Esophagus squamous epithelium (tissue), 5 donors: ENCODE data around the gene POLR3H. TPM values are rescaled to one million over a fixed set of nuclear protein-coding genes. Genes with fewer than 3 reads are reported as not detected.
"Not testable (repeated sequence)": the region's sequence is repeated elsewhere in the genome, so short reads cannot be mapped to it uniquely, and the experiment has no call there.

Experiments used
- DNase-seq: peaks from one replicate; lab custom pipeline; 2025; lab: John Stamatoyannopoulos, UW
- H3K27ac ChIP-seq, 4 donors: fragments of 200-600 bp; sonication (generic); one replicate each; pipeline ENCODE4 v1.5.1; 2016 to 2019; ENCODE audit warnings: mild to moderate bottlenecking in 1 of 4
- H3K27me3 ChIP-seq, 4 donors: fragments of 200-600 bp; sonication (generic); 1 replicate in 3 of 4; 2 replicates in 1 of 4; pipeline versions ENCODE4 v1.5.1 to v1.6.0; 2017 to 2021; ENCODE audit warnings: antibody characterized with exemption in 1 of 4
- H3K36me3 ChIP-seq, 3 donors: fragments of 200-600 bp; sonication (generic); one replicate each; pipeline ENCODE4 v1.5.1; 2016 to 2019
- H3K4me1 ChIP-seq, 3 donors: fragments of 200-600 bp; sonication (generic); one replicate each; pipeline ENCODE4 v1.5.1; 2017 to 2019
- H3K4me3 ChIP-seq, 4 donors: fragments of 200-600 bp; sonication (generic); 1 replicate in 3 of 4; 2 replicates in 1 of 4; pipeline ENCODE4 v1.5.1; 2016 to 2019; ENCODE audit warnings: mild to moderate bottlenecking in 2 of 4, moderate library complexity in 1 of 4
- H3K9me3 ChIP-seq, 3 donors: fragments of 200-600 bp; sonication (generic); one replicate each; pipeline ENCODE4 v1.5.1; 2016 to 2019
- POLR2A ChIP-seq, 4 donors: fragments of 450-650 bp; IDR thresholded peaks; one replicate each; pipeline ENCODE4 v1.6.1; 2017; ENCODE audit warnings: antibody characterized with exemption in 4 of 4, mild to moderate bottlenecking in 4 of 4, moderate library complexity in 3 of 4
- WGBS, 2 donors: methylation state at CpG; one replicate each; pipeline ENCODE4 v1.1.5; 2018; 5-methylcytosine and 5-hydroxymethylcytosine counted together
- intact Hi-C: fragments of 100-400 bp; cut with DNase I; formaldehyde crosslinking; loops from one replicate; pipeline ENCODE4 v1.15.0; 2022
- total RNA-seq, 4 donors: library from RNA; depleted of rRNA; stranded (reverse); fragments of >200 nt; gene quantifications; one replicate each; pipeline ENCODE4 v1.1.0, GENCODE V29; 2016
- TF ChIP-seq, protein P1 (sequence below), 6 experiments: fragments of 450-650 bp in 4 of 6; fragments of 200-600 bp in 2 of 6; sonication (generic) in 2 of 6; IDR thresholded peaks; one replicate each; pipeline ENCODE4 v1.5.1; 2016 to 2019; ENCODE audit warnings: antibody characterized with exemption in 6 of 6, mild to moderate bottlenecking in 4 of 6, moderate library complexity in 4 of 6
- donor health status: DM: yes; HTN: yes; CAD: no.

POLR3H gene
- total RNA-seq, 4 donors from 2014 or later, result 13.7 to 23.3 (median 16.1) TPM

GRCh38 chr22:41560095-41560471, 15.8 kb upstream of the POLR3H start:
- peaks cover 0 to 46% (median 0%) of the 10 kb centered on the region in 4 donors for H3K27me3 ChIP-seq
- peaks cover 3 to 53% (median 13%) of the 10 kb centered on the region in 3 donors for H3K4me1 ChIP-seq
- no peaks in the 10 kb centered on the region for H3K36me3 ChIP-seq
- peak overlapping the region in 1 of 4 donors; percentile 57 for H3K4me3 ChIP-seq
- intact Hi-C loops, result no loop called here
- no peaks in the 10 kb centered on the region for H3K9me3 ChIP-seq
- WGBS, 2 donors, result 58 to 69% methylated on average over 4 to 6 of the region's 6 CpGs
- TF ChIP-seq POLR2A (IDR thresholded peaks at IDR 0.05), result no peak
- TF ChIP-seq, protein P1, sequence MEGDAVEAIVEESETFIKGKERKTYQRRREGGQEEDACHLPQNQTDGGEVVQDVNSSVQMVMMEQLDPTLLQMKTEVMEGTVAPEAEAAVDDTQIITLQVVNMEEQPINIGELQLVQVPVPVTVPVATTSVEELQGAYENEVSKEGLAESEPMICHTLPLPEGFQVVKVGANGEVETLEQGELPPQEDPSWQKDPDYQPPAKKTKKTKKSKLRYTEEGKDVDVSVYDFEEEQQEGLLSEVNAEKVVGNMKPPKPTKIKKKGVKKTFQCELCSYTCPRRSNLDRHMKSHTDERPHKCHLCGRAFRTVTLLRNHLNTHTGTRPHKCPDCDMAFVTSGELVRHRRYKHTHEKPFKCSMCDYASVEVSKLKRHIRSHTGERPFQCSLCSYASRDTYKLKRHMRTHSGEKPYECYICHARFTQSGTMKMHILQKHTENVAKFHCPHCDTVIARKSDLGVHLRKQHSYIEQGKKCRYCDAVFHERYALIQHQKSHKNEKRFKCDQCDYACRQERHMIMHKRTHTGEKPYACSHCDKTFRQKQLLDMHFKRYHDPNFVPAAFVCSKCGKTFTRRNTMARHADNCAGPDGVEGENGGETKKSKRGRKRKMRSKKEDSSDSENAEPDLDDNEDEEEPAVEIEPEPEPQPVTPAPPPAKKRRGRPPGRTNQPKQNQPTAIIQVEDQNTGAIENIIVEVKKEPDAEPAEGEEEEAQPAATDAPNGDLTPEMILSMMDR (IDR thresholded peaks at IDR 0.05), result no peak
- no peak for DNase-seq
- peak overlapping the region; percentile 19 to 91 (median 70) for H3K27ac ChIP-seq

GRCh38 chr22:41558241-41558630, 14.0 kb upstream of the POLR3H start:
- peak overlapping the region; percentile 12 to 76 (median 64) for H3K27ac ChIP-seq
- WGBS, 2 donors, result 84% methylated on average over 10 to 11 of the region's 13 CpGs
- H3K4me3 ChIP-seq, H3K9me3 ChIP-seq, DNase-seq, intact Hi-C loops, H3K36me3 ChIP-seq: not testable (repeated sequence)
- H3K27me3 ChIP-seq, result peaks cover 0 to 44% (median 0%) of the 10 kb centered on the region in 4 donors
- H3K4me1 ChIP-seq, result peaks cover 3 to 46% (median 10%) of the 10 kb centered on the region in 3 donors

DNA sequence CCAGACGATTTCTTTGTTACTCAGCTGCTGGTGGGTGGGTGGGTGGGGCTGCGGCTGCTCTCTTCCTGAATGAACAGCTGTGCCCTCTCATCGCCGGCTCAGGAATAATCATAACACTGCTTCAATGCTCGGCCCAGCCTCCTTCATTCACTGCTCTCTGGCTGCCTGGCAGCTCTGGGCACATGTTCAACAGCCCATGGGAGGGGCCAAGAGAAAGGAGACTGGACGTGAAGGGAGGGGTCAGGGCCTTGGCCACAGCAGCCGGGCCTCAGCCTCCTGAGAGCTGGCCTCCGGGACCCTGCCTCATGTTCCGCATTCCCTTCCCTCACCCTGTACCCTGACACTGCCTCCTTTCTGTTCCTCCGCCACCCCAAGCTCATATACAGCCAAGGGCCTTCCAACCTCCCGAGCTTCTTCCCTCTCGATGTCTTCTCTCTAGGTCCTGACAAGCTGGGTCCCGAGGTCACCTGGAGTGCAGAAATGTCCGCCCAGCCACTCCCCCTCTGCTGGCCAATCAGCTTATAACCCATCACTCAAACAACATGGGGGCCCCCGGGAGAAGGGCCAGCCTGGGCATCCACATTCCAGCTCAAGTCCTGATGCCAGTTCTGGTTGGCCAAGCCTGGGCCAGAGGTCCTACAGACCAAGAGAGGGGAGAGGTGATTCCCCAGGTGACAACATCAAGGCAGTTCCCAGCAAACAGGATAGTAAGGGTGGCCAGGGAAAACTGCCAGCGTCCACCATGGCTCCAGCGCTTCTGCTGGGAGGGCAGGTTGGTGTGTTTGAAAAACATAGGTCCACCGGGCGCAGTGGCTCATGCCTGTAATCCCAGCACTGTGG, 13.4 kb upstream of the POLR3H start:
- H3K9me3 ChIP-seq, result no peaks in the 10 kb centered on the region
- H3K4me1 ChIP-seq, result peaks cover 3 to 39% (median 6%) of the 10 kb centered on the region in 3 donors
- H3K36me3 ChIP-seq, result no peaks in the 10 kb centered on the region
- TF ChIP-seq POLR2A (IDR thresholded peaks at IDR 0.05), result no peak
- TF ChIP-seq, protein P1 (IDR thresholded peaks at IDR 0.05), result no peak
- intact Hi-C loops, result no loop called here
- 45 to 65% methylated on average over 9 to 12 of the region's 19 CpGs for WGBS, 2 donors
- H3K27ac ChIP-seq, result peak overlapping the region; percentile 12 to 76 (median 64)
- H3K4me3 ChIP-seq, result peak overlapping the region in 1 of 4 donors; percentile 22
- DNase-seq, result no peak
- peaks cover 0 to 38% (median 0%) of the 10 kb centered on the region in 4 donors for H3K27me3 ChIP-seq

GRCh38 chr22:41556561-41556960, 12.3 kb upstream of the POLR3H start:
- no peak for DNase-seq
- 74 to 81% methylated on average over 7 to 10 of the region's 10 CpGs for WGBS, 2 donors
- H3K27me3 ChIP-seq, result peaks cover 0 to 27% (median 0%) of the 10 kb centered on the region in 4 donors
- H3K36me3 ChIP-seq, result no peaks in the 10 kb centered on the region
- intact Hi-C loops, result no loop called here
- peaks cover 1 to 29% (median 6%) of the 10 kb centered on the region in 3 donors for H3K4me1 ChIP-seq
- H3K9me3 ChIP-seq, result no peaks in the 10 kb centered on the region
- peak overlapping the region in 2 of 4 donors; percentile 67 to 76 for H3K27ac ChIP-seq
- no peak overlapping the region for H3K4me3 ChIP-seq
- no peak for TF ChIP-seq POLR2A (IDR thresholded peaks at IDR 0.05)
- TF ChIP-seq, protein P1 (IDR thresholded peaks at IDR 0.05), result no peak

DNA sequence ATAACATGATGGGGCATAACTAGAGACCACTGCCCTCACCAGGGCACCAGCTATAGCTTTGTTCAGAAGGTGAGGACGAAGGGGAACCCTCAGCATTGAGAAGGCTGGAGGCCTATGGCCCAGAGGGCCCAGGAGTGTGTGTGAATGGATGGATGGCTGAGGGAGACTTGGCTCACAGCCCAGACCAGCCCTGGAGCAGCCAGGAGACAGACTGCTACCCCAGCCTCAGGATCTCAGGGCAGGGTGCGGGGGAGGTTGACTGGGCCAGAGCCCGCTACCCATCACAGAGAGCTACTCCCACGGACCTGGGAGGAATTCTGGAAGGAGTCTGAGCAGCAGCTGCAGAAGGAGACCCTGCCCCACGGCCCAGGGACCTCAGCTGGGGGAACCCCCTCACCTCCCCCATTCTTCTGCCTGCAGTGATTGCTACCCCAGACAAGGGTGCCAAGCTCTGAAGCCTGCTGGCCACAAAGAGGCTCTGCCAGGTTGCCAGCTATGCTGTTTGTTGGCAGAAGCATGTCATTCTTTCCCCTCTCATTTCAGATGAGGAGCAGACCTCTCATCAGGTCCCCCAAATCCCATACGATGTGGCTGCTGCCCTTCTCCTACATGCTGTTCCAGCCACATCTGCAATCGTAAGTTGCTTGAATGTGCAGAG, 11.2 kb upstream of the POLR3H start:
- Histone ChIP-seq H3K27me3 (peaks cover 0 to 16% (median 0%) of the 10 kb centered on the region in 4 donors), H3K4me1 (peaks cover 0 to 25% (median 6%) of the 10 kb centered on the region in 3 donors), H3K27ac (no peak overlapping the region), H3K9me3 (no peaks in the 10 kb centered on the region), H3K36me3 (no peaks in the 10 kb centered on the region), H3K4me3 (no peak overlapping the region)
- no peak for TF ChIP-seq POLR2A (IDR thresholded peaks at IDR 0.05)
- TF ChIP-seq, protein P1 (IDR thresholded peaks at IDR 0.05), result no peak
- DNase-seq, result no peak
- intact Hi-C loops, result no loop called here
- 80 to 89% methylated on average over 3 of the region's 7 CpGs for WGBS, 2 donors
